ENCODE results near the gene UBTD2.

- TF ChIP-seq REST (IDR thresholded peaks at IDR 0.05; ENCODE audit: unreplicated experiment) (no peak), CTCF (conservative IDR thresholded peaks at IDR 0.05; ENCODE audit: low read depth in 2 of 2) (no peak), POLR2AphosphoS5 (IDR thresholded peaks at IDR 0.05; ENCODE audit: low read depth) (no peak), EZH2 (IDR thresholded peaks at IDR 0.05; ENCODE audit: low read depth, unreplicated experiment) (no peak), ZNF331 (CRISPR knock-in tag; IDR thresholded peaks at IDR 0.05; ENCODE audit: low read depth) (no peak), EZH2phosphoT487 (IDR thresholded peaks at IDR 0.05; ENCODE audit: unreplicated experiment) (no peak), ETS1 (IDR thresholded peaks at IDR 0.05) (no peak), NANOG (IDR thresholded peaks at IDR 0.05; ENCODE audit: borderline replicate concordance) (no peak)
Measured at GRCh38 chr5:172182291-172182690, 101.3 kb downstream of the UBTD2 start.

All from GM23338 (cell line).